ENCODE results near the gene FRK.

The FRK gene

DNA sequence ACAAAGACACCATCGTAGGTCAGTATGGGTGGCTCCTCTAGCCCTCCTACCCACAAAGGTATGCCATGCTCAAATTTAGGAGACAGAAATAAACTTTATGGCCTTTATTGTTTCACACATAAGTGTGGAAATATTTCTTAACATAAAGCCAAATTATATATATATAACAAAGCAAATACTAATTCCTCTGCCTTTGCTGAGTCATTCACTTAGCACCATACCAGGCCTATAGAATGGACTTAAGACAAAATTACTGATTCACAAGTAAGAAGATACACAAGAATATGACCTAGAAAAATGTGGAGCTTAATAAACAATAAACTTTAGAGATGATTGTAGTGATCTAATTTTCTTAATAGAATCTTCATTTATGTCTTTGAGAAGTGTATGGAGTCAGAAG is 5.2 kb downstream of the FRK start (continued):
- TF ChIP-seq PRDM2 (tag by site-specific recombination; IDR thresholded peaks at IDR 0.05; ENCODE audit: borderline replicate concordance) (no peak), EGR2 (tag by site-specific recombination; IDR thresholded peaks at IDR 0.05; ENCODE audit: low read depth) (no peak), ZNF558 (tag by site-specific recombination; IDR thresholded peaks at IDR 0.05) (no peak), ZNF596 (tag by site-specific recombination; IDR thresholded peaks at IDR 0.05) (no peak)

DNA sequence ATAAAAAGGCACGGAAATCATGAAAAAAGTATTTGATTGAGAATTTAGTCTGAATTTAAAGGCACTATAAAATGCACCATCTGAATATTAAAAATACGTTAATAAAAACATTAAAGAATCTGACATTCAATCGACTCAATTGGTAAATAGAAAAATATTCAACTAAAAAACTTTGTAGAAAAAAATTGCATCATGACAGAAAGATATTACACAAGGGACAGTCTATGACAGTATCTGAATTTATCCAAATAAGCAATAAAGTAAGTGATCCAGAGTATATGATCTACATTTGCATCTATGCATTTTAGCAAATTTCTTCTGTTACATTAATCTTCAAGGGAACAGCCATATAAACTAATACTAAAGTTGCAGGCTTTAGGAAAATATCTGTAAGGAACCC is 9.4 kb downstream of the FRK start:
- Histone ChIP-seq H3K36me3 (ENCODE audit: control insufficient read depth in 2 of 2, insufficient read depth in 1 of 2, low read length in 2 of 2) (no peaks in the 10 kb centered on the region), H3K4me1 (ENCODE audit: control insufficient read depth, insufficient read depth, low read length) (no peaks in the 10 kb centered on the region), H3K9me3 (ENCODE audit: control insufficient read depth, insufficient read depth, low read depth, low read length) (no peaks in the 10 kb centered on the region), H3K27ac (ENCODE audit: extremely low read depth, low read depth, low read length) (no peak overlapping the region), H3K4me3 (ENCODE audit: low read depth, low read length) (no peak overlapping the region)
- CTCF ChIA-PET = no interaction called here
- TF ChIP-seq ZNF768 (tag by site-specific recombination; IDR thresholded peaks at IDR 0.05) (no peak), ZNF157 (tag by site-specific recombination; IDR thresholded peaks at IDR 0.05) (no peak), ZNF132 (tag by site-specific recombination; IDR thresholded peaks at IDR 0.05; ENCODE audit: borderline replicate concordance) (no peak), TCF7L2 (IDR thresholded peaks at IDR 0.05; ENCODE audit: borderline replicate concordance, low read depth, low read length) (no peak), PRDM4 (tag by site-specific recombination; IDR thresholded peaks at IDR 0.05) (no peak), ZNF600 (tag by site-specific recombination; IDR thresholded peaks at IDR 0.05) (no peak), ZNF76 (tag by site-specific recombination; IDR thresholded peaks at IDR 0.05; ENCODE audit: borderline replicate concordance, low read depth) (no peak), ZNF48 (tag by site-specific recombination; IDR thresholded peaks at IDR 0.05) (no peak), ZNF221 (tag by site-specific recombination; IDR thresholded peaks at IDR 0.05; ENCODE audit: borderline replicate concordance) (no peak), ZNF211 (tag by site-specific recombination; IDR thresholded peaks at IDR 0.05; ENCODE audit: low read depth) (no peak), KLF16 (tag by site-specific recombination; IDR thresholded peaks at IDR 0.05) (no peak), ZFP37 (tag by site-specific recombination; IDR thresholded peaks at IDR 0.05) (no peak), ZNF266 (tag by site-specific recombination; IDR thresholded peaks at IDR 0.05; ENCODE audit: low read depth) (no peak), ZNF677 (tag by site-specific recombination; IDR thresholded peaks at IDR 0.05) (no peak), ZNF654 (tag by site-specific recombination; IDR thresholded peaks at IDR 0.05; ENCODE audit: low read depth) (no peak), ZNF664 (tag by site-specific recombination; IDR thresholded peaks at IDR 0.05) (no peak), ZBTB8A (tag by site-specific recombination; IDR thresholded peaks at IDR 0.05) (no peak)
- TF ChIP-seq, protein P1, sequence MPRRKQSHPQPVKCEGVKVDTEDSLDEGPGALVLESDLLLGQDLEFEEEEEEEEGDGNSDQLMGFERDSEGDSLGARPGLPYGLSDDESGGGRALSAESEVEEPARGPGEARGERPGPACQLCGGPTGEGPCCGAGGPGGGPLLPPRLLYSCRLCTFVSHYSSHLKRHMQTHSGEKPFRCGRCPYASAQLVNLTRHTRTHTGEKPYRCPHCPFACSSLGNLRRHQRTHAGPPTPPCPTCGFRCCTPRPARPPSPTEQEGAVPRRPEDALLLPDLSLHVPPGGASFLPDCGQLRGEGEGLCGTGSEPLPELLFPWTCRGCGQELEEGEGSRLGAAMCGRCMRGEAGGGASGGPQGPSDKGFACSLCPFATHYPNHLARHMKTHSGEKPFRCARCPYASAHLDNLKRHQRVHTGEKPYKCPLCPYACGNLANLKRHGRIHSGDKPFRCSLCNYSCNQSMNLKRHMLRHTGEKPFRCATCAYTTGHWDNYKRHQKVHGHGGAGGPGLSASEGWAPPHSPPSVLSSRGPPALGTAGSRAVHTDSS (tag by site-specific recombination; IDR thresholded peaks at IDR 0.05) = no peak
- TF ChIP-seq, protein P2, sequence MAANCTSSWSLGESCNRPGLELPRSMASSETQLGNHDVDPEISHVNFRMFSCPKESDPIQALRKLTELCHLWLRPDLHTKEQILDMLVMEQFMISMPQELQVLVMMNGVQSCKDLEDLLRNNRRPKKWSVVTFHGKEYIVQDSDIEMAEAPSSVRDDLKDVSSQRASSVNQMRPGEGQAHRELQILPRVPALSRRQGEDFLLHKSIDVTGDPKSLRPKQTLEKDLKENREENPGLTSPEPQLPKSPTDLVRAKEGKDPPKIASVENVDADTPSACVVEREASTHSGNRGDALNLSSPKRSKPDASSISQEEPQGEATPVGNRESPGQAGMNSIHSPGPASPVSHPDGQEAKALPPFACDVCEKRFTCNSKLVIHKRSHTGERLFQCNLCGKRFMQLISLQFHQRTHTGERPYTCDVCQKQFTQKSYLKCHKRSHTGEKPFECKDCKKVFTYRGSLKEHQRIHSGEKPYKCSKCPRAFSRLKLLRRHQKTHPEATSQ (tag by site-specific recombination; IDR thresholded peaks at IDR 0.05) = no peak
- POLR2A ChIA-PET = no interaction called here

All from HEK293 (cell line).